ENCODE results near the gene EXD1. TPM values are rescaled to one million over a fixed set of nuclear protein-coding genes. Genes with fewer than 3 reads are reported as not detected.

The EXD1 gene
- total RNA-seq, 1 experiment from 2014 or later, result not detected

- Histone ChIP-seq H3K9me2 (replicated peaks; ENCODE audit: insufficient read depth, low read length) (no peaks in the 10 kb centered on the region), H3K9ac (ENCODE audit: low read length) (no peak overlapping the region), H3K4me2 (ENCODE audit: low read depth, low read length, poor library complexity, severe bottlenecking) (no peak overlapping the region), H4K20me1 (ENCODE audit: insufficient read depth, low read depth, low read length) (no peaks in the 10 kb centered on the region), H3K9me3 (ENCODE audit: low read length) (no peaks in the 10 kb centered on the region), H3K4me3 (ENCODE audit: low read length) (no peak overlapping the region), H3K27ac (ENCODE audit: low read length) (no peak overlapping the region), H3K79me2 (ENCODE audit: low read length) (no peaks in the 10 kb centered on the region), H3K36me3 (ENCODE audit: insufficient read depth, low read length) (no peaks in the 10 kb centered on the region), H3K27me3 (ENCODE audit: low read length) (no peaks in the 10 kb centered on the region), H3K4me1 (ENCODE audit: low read length) (no peaks in the 10 kb centered on the region), H2AFZ (ENCODE audit: low read length) (no peak overlapping the region)
- no peak for DNase-seq
Measured at GRCh38 chr15:41218851-41219250, 11.7 kb downstream of the EXD1 start.

DNA sequence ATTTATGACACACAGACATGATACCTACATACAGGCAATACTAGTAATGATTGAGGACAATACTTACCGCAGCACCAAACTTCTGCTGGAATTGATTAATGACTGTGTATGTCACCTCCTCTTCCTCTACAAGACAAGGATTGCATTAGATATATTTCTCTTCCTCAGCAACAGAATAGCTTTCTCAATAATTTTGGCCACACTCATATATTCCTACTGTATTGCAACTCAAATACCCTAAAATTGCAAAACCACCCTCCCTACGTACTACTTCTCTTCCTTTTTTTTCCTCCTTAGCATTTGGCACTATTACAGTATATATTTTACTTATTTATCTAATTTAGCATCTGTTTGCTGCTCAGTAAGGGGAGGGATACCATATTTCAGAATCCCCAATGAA is 14.8 kb downstream of the EXD1 start:
- Histone ChIP-seq H3K79me2 (ENCODE audit: low read length) (no peaks in the 10 kb centered on the region), H3K4me3 (ENCODE audit: low read length) (no peak overlapping the region), H3K9me2 (replicated peaks; ENCODE audit: insufficient read depth, low read length) (no peaks in the 10 kb centered on the region), H3K36me3 (ENCODE audit: insufficient read depth, low read length) (no peaks in the 10 kb centered on the region), H4K20me1 (ENCODE audit: insufficient read depth, low read depth, low read length) (no peaks in the 10 kb centered on the region), H2AFZ (ENCODE audit: low read length) (no peak overlapping the region), H3K4me1 (ENCODE audit: low read length) (no peaks in the 10 kb centered on the region), H3K27me3 (ENCODE audit: low read length) (no peaks in the 10 kb centered on the region), H3K9me3 (ENCODE audit: low read length) (no peaks in the 10 kb centered on the region), H3K27ac (ENCODE audit: low read length) (no peak overlapping the region), H3K4me2 (ENCODE audit: low read depth, low read length, poor library complexity, severe bottlenecking) (no peak overlapping the region), H3K9ac (ENCODE audit: low read length) (no peak overlapping the region)
- DNase-seq, result no peak

GRCh38 chr15:41207687-41208448 is 22.7 kb downstream of the EXD1 start:
- Histone ChIP-seq H3K9me2 (replicated peaks; ENCODE audit: insufficient read depth, low read length) (no peaks in the 10 kb centered on the region), H2AFZ (ENCODE audit: low read length) (no peak overlapping the region), H3K4me1 (ENCODE audit: low read length) (no peaks in the 10 kb centered on the region), H3K4me3 (ENCODE audit: low read length) (no peak overlapping the region), H4K20me1 (ENCODE audit: insufficient read depth, low read depth, low read length) (no peaks in the 10 kb centered on the region), H3K27me3 (ENCODE audit: low read length) (no peaks in the 10 kb centered on the region), H3K9ac (ENCODE audit: low read length) (no peak overlapping the region), H3K36me3 (ENCODE audit: insufficient read depth, low read length) (no peaks in the 10 kb centered on the region), H3K79me2 (ENCODE audit: low read length) (no peaks in the 10 kb centered on the region), H3K9me3 (ENCODE audit: low read length) (no peaks in the 10 kb centered on the region), H3K4me2 (ENCODE audit: low read depth, low read length, poor library complexity, severe bottlenecking) (no peak overlapping the region), H3K27ac (ENCODE audit: low read length) (no peak overlapping the region)
- no peak for DNase-seq

GRCh38 chr15:41205315-41205714 is 25.2 kb downstream of the EXD1 start:
- no peak overlapping the region for H3K4me2 ChIP-seq (ENCODE audit: low read depth, low read length, poor library complexity, severe bottlenecking)
- no peak for DNase-seq
- H3K27ac ChIP-seq (ENCODE audit: low read length), result no peak overlapping the region
- no peaks in the 10 kb centered on the region for H3K79me2 ChIP-seq (ENCODE audit: low read length)
- no peaks in the 10 kb centered on the region for H3K4me1 ChIP-seq (ENCODE audit: low read length)
- H3K9ac ChIP-seq (ENCODE audit: low read length), result no peak overlapping the region
- H3K27me3 ChIP-seq (ENCODE audit: low read length), result no peaks in the 10 kb centered on the region
- H3K36me3 ChIP-seq (ENCODE audit: insufficient read depth, low read length), result no peaks in the 10 kb centered on the region
- no peak overlapping the region for H3K4me3 ChIP-seq (ENCODE audit: low read length)
- H2AFZ ChIP-seq (ENCODE audit: low read length), result no peak overlapping the region
- no peaks in the 10 kb centered on the region for H3K9me3 ChIP-seq (ENCODE audit: low read length)
- no peaks in the 10 kb centered on the region for H3K9me2 ChIP-seq (replicated peaks; ENCODE audit: insufficient read depth, low read length)
- no peaks in the 10 kb centered on the region for H4K20me1 ChIP-seq (ENCODE audit: insufficient read depth, low read depth, low read length)

- H3K4me3 ChIP-seq (ENCODE audit: low read length), result no peak overlapping the region
- H3K9me3 ChIP-seq (ENCODE audit: low read length), result no peaks in the 10 kb centered on the region
- no peak overlapping the region for H3K4me2 ChIP-seq (ENCODE audit: low read depth, low read length, poor library complexity, severe bottlenecking)
- H3K4me1 ChIP-seq (ENCODE audit: low read length), result no peaks in the 10 kb centered on the region
- no peaks in the 10 kb centered on the region for H3K27me3 ChIP-seq (ENCODE audit: low read length)
- H3K27ac ChIP-seq (ENCODE audit: low read length), result no peak overlapping the region
- H3K79me2 ChIP-seq (ENCODE audit: low read length), result no peaks in the 10 kb centered on the region
- H3K9ac ChIP-seq (ENCODE audit: low read length), result no peak overlapping the region
- H3K36me3 ChIP-seq (ENCODE audit: insufficient read depth, low read length), result no peaks in the 10 kb centered on the region
- no peak overlapping the region for H2AFZ ChIP-seq (ENCODE audit: low read length)
- H4K20me1 ChIP-seq (ENCODE audit: insufficient read depth, low read depth, low read length), result no peaks in the 10 kb centered on the region
- no peak for DNase-seq
- H3K9me2 ChIP-seq (replicated peaks; ENCODE audit: insufficient read depth, low read length), result no peaks in the 10 kb centered on the region
Measured at GRCh38 chr15:41203395-41203794, 27.2 kb downstream of the EXD1 start.

GRCh38 chr15:41199470-41199869 is 31.1 kb downstream of the EXD1 start:
- H3K4me2 ChIP-seq (ENCODE audit: low read depth, low read length, poor library complexity, severe bottlenecking), result no peak overlapping the region
- H3K9me3 ChIP-seq (ENCODE audit: low read length), result no peaks in the 10 kb centered on the region
- no peak overlapping the region for H2AFZ ChIP-seq (ENCODE audit: low read length)
- no peak overlapping the region for H3K27ac ChIP-seq (ENCODE audit: low read length)
- DNase-seq, result no peak
- H3K27me3 ChIP-seq (ENCODE audit: low read length), result no peaks in the 10 kb centered on the region
- H3K9ac ChIP-seq (ENCODE audit: low read length), result no peak overlapping the region
- no peaks in the 10 kb centered on the region for H3K4me1 ChIP-seq (ENCODE audit: low read length)
- no peaks in the 10 kb centered on the region for H3K79me2 ChIP-seq (ENCODE audit: low read length)
- H3K36me3 ChIP-seq (ENCODE audit: insufficient read depth, low read length), result no peaks in the 10 kb centered on the region
- H3K4me3 ChIP-seq (ENCODE audit: low read length), result no peak overlapping the region
- H4K20me1 ChIP-seq (ENCODE audit: insufficient read depth, low read depth, low read length), result no peaks in the 10 kb centered on the region
- H3K9me2 ChIP-seq (replicated peaks; ENCODE audit: insufficient read depth, low read length), result no peaks in the 10 kb centered on the region

- H3K9ac ChIP-seq (ENCODE audit: low read length), result no peak overlapping the region
- H4K20me1 ChIP-seq (ENCODE audit: insufficient read depth, low read depth, low read length), result no peaks in the 10 kb centered on the region
- H3K36me3 ChIP-seq (ENCODE audit: insufficient read depth, low read length), result no peaks in the 10 kb centered on the region
- no peak overlapping the region for H3K27ac ChIP-seq (ENCODE audit: low read length)
- no peaks in the 10 kb centered on the region for H3K4me1 ChIP-seq (ENCODE audit: low read length)
- H3K79me2 ChIP-seq (ENCODE audit: low read length), result no peaks in the 10 kb centered on the region
- no peak for DNase-seq
- no peak overlapping the region for H3K4me3 ChIP-seq (ENCODE audit: low read length)
- no peaks in the 10 kb centered on the region for H3K9me2 ChIP-seq (replicated peaks; ENCODE audit: insufficient read depth, low read length)
- H3K27me3 ChIP-seq (ENCODE audit: low read length), result no peaks in the 10 kb centered on the region
- H3K9me3 ChIP-seq (ENCODE audit: low read length), result no peaks in the 10 kb centered on the region
- no peak overlapping the region for H3K4me2 ChIP-seq (ENCODE audit: low read depth, low read length, poor library complexity, severe bottlenecking)
- no peak overlapping the region for H2AFZ ChIP-seq (ENCODE audit: low read length)
Measured at GRCh38 chr15:41194444-41194843, 36.1 kb downstream of the EXD1 start.

DNA sequence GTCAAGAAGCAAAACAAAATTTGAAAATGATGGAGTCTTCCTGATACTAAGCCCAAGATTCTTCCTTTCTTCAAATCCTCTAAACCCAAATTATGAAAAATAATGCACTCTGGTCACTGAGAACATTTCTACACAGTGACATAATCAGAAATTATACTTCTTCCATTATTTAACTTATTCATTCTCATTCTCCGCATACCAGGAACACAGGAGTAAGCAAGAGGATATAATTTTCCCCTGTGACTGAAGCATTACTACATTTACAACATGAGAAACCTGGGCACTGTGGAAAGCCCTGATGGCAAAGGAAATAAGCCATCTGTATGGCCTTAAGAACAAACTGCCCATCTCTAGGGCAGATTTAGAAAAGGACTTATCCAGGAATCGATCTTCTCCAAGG is 47.0 kb downstream of the EXD1 start:
- H3K36me3 ChIP-seq (ENCODE audit: insufficient read depth, low read length), result no peaks in the 10 kb centered on the region
- no peaks in the 10 kb centered on the region for H3K4me1 ChIP-seq (ENCODE audit: low read length)
- H3K9me3 ChIP-seq (ENCODE audit: low read length), result no peaks in the 10 kb centered on the region
- H3K27ac ChIP-seq (ENCODE audit: low read length), result no peak overlapping the region
- no peak for DNase-seq
- H3K4me2 ChIP-seq (ENCODE audit: low read depth, low read length, poor library complexity, severe bottlenecking), result no peak overlapping the region
- H4K20me1 ChIP-seq (ENCODE audit: insufficient read depth, low read depth, low read length), result no peaks in the 10 kb centered on the region
- H3K4me3 ChIP-seq (ENCODE audit: low read length), result no peak overlapping the region
- H3K9ac ChIP-seq (ENCODE audit: low read length), result no peak overlapping the region
- H3K9me2 ChIP-seq (replicated peaks; ENCODE audit: insufficient read depth, low read length), result no peaks in the 10 kb centered on the region
- H3K79me2 ChIP-seq (ENCODE audit: low read length), result no peaks in the 10 kb centered on the region
- H2AFZ ChIP-seq (ENCODE audit: low read length), result no peak overlapping the region
- H3K27me3 ChIP-seq (ENCODE audit: low read length), result no peaks in the 10 kb centered on the region

All from Karpas-422 (cell line).